Left colon (tissue), 2 donors: Measurements from ENCODE around the gene SNX30. TPM values are rescaled to one million over a fixed set of nuclear protein-coding genes. Genes with fewer than 3 reads are reported as not detected.

ENCODE experiments used
- ATAC-seq: fragments of 200-7000 bp; cut with Tn5 transposase; one replicate; pipeline ENCODE4 v1.9.1; 2020; ENCODE audit warnings: mild to moderate bottlenecking, moderate library complexity
- DNase-seq, 2 donors: peaks; one replicate each; pipeline ENCODE4 v3.0.0-alpha.2; 2020
- intact Hi-C, 2 donors: fragments of 100-400 bp; cut with DNase I in 1 of 2; cut with micrococcal nuclease in 1 of 2; formaldehyde crosslinking; loops; one replicate each; pipeline versions ENCODE4 v1.11.2 to v1.14.0; 2022; cut with DNase I, micrococcal nuclease
- total RNA-seq, 2 donors: library from RNA; stranded (reverse); fragmentation: NEBNext Ultra II Directional; extraction: Animal tissue kit (Norgen Biotek cat#: 25700); gene quantifications; one replicate each; pipeline ENCODE4 v1.2.1, GENCODE V29; 2021
- donor health status: DM: no; HTN: no; CAD: no.
- donor health status: DM: yes; HTN: yes; CAD: no.

SNX30 gene
- total RNA-seq, 2 donors from 2014 or later: 30.7 to 35.3 TPM

- ATAC-seq (no peak), DNase-seq (no peak)
- intact Hi-C loops: no loop called here
These were observed 96.2 kb downstream of the SNX30 start for GRCh38 chr9:112846528-112847488.

DNA sequence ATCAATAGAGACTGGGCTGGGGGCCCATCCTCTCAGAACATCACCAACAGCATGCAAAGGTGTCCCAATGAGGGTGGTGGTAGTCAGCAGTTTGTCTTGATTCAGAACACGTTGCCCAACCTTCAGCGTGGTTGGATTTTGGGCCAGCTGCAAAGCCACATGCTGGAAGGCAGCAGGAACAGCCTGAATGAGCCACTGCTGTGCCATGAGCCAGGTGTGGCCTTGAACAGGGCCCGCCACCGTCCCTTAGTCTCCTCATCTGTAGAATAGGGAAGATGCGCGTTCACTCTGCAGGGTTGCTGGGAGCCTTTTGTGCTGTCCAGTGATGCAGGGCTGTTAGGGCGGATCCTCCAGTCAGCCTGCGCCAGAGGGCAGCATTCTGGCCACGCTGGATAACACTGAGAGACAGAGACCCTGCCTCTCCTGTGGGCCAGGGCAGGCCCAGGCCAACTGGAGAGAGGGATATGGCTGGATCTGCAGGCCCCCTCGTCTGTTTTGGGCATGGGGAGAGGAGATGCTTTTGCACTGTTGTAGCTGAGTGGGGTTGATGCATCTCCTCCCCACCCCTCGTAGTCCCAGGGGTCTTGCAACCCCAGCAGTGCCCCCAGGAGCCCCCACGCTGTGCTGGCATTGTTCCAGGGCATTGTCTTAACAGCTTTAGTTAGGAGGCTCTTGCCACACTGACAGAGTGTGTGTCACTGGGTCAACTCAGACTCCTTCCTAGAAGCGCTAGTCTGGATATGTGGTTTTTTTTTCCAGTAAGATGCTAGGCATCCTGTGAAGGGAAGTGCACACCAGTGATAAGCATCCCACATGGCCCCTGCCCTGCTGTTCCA is 98.0 kb downstream of the SNX30 start:
- DNase-seq (no peak), ATAC-seq (no peak)
- intact Hi-C loops: no loop called here

- intact Hi-C loops: no loop called here
- ATAC-seq (no peak), DNase-seq (no peak)
These were observed 98.9 kb downstream of the SNX30 start for GRCh38 chr9:112849363-112849922.

GRCh38 chr9:112850840-112851239 is 100.3 kb downstream of the SNX30 start:
- DNase-seq (no peak), ATAC-seq (no peak)
- intact Hi-C loops: no loop called here

DNA sequence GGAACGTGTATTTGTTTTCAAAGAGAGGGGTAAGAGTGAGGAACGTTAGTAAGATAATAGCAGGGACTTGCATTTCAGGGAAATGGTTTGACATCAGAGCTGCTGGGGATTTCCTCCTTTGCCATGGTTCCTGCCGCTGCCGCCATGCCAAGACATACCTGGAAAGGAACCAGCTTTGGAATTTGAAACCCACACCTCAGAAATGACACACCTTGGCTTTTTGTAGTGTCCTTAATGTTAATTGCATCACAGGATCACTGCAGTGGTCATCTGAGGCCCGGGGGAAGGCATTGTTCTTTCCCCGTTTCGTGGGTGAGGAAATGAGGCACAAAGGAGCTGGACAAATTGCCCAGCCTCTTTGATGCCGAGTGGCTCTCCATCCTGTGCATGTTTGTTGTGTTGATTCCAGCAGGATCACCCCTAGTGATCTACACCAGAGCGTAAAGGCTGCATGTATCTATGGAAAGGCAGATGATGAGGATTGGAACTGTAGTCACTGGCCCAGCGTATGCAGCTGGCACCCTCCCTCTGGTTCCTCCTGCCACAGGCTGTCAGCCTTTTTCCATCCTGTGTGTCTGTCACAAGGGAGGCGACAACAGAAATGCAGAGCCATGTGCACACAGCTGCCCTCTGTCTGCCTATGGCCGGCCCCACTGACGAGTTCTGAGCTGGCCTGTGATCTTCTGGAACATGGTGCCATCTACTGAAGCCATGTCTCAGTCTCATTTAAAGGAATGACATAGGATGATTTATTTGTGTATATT is 102.4 kb downstream of the SNX30 start:
- ATAC-seq: no peak
- DNase-seq: no peak
- intact Hi-C loops: no loop called here

DNA sequence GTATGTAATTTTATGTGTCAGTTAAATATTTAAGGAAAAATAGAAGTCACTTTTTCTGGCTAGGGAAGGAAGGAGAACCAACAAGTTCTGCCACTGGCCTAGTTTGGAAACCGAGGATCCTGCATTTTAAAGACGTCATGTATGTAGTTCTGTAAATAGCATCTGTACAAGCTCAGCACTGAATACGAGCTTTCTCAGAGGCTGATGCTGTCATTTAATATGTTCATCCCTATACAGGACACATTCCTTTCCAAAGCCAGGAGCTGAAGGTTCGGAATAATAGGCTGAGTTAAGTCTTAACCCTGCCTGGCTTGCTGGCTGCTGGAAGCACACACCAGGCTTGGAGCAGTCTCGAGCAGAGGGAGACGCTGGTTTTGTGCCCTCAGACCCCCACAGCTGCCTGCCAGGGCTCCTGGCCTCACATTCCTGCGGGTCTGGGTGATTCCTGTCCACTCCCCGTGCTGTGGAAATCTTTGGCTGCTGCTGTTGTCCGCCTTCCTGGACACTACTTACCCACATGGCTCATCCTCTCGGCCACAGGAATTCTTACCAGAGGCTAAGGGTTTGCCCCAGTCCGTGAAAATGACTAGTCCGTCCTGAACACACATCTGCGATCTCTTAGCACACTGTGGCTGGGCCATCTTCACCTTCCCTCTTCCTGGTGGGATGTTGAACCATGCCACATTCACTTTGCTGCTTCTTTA is 103.5 kb downstream of the SNX30 start:
- intact Hi-C loops: no loop called here
- DNase-seq (peak in 1 of 2 donors; percentile 9), ATAC-seq (no peak)

GRCh38 chr9:112854657-112855056 is 104.1 kb downstream of the SNX30 start:
- intact Hi-C loops: no loop called here
- ATAC-seq: no peak
- peak in 1 of 2 donors; percentile 12 for DNase-seq

GRCh38 chr9:112856200-112856599 is 105.6 kb downstream of the SNX30 start:
- ATAC-seq (no peak), DNase-seq (peak in 1 of 2 donors; percentile 11)
- intact Hi-C loops: no loop called here

DNA sequence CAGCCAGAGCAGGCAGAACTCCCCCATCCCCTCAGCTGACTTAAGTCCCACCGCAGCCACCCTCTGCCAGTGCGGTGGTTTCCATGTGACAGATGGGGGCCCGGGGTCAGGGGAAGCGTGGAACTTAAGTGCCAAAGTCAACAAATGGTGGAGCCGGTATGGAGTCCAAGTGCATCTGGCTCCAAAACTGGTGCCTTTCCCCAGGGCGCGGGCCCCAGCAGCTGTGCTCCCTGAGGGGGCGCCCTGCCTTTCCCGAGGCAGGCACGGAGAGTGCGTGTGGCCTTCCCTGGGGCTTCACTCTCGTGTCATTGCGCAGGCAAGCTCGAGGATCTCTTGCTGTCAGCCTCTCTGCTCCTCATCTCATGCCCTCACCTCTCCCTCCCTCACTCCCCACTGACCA is 106.3 kb downstream of the SNX30 start:
- intact Hi-C loops: no loop called here
- DNase-seq (no peak), ATAC-seq (no peak)

DNA sequence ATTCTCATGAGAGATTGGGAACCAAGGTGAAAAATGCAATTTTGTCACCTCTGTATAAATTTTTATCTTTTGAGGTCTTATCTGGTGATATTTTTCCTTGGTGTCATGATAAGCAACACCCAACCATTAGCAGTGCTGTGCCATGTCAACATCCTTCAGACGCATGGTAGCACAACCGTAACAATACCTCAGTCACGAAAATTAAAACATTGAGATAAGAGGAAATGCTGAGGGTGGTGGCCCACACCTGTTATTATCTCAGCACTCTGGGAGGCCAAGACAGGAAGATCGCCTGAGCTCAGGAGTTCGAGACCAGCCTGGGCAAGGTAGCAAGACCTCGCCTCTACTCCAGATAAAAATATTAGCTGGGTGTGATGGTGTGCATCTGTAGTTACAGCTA is 107.4 kb downstream of the SNX30 start:
- ATAC-seq: no peak
- intact Hi-C loops: no loop called here
- DNase-seq: no peak

DNA sequence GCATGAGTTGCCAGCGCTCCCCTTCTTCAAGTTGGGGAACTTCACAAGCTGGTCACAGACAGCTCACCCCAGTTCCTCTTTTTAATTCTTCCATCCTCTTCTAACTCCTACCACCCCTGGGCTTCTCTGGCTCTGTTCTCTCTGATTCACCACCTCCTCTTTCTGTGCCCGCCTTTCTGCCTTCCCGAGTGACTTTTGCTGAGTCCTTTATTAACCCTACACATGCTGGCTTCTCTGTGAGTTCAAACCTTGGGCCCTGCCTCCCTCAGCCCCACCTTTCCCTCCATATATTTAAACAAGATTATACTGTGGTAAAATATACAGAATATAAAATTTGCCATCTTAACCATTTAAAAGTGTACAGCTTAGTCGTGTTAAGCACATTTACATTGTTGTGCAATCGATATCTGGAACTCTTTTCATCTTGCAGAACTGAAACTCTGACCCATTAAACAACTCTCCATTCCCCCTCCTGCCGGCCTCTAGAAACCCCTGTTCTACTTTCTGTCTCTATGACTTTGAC is 108.1 kb downstream of the SNX30 start:
- DNase-seq (no peak), ATAC-seq (no peak)
- intact Hi-C loops: no loop called here

GRCh38 chr9:112860451-112860850 is 109.9 kb downstream of the SNX30 start:
- DNase-seq (no peak), ATAC-seq (no peak)
- intact Hi-C loops: no loop called here

DNA sequence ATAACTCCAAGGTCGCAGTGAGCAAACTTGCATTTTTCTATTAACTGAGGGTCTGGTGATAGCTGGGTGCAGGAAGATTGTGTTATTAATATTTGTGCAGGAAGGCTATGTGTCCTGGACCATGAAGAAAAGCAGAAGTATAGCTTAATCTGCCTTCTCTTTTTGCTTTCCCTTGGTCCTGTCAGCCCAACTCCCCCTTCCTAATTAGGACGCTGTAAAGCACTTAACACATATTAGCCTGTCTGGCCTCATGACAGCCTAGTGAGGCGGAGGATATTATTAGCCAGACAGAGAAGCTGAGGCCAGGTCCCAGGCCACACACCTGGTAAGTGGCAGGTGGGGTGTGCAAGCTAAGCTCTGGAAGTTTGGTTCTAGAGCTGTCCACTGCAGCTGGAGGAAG is 110.6 kb downstream of the SNX30 start:
- ATAC-seq: no peak
- DNase-seq: no peak
- intact Hi-C loops: no loop called here

DNA sequence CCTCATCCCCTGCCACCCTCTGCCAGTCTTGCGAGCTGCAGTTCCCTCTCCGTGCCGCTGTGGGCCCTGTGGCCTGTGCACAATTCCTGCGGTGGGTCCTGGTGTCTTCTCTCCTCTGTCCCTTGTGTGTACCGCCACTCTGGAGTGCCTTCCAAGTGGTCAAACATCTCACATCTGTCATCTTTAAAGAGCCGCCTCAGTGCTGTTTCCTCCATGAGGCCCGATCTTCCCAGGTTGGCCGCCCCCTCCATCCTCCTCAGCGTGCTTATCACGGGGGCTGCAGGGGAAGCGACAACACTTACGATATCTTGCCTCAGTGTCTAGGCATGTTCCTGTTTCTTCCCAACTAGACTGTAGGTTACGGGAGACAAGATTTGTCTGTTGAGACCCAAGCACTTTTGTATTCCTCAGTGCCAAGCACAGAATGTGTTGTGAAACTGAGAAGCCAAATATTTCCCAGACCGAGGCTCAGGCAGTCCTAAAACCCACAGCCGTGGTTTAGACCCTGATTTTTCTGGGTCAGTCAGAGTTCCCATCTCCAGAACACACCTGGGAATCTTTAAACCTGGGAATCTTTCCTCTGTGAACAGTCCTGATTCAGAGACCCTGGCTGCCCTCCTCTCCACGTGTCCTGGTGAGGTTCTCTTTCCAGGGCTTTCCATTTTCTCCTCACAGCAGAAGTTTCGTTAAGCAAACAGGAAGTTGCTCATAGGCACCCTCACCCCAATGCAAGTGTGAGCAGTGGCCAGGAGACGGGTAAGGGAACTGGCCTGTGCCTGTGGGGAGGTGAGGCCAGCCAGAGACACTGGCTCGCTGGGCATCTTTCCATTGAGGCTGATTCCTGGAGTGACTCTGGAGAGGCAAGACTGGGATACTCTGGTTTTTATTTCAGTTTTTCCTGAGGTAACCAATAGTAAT is 111.3 kb downstream of the SNX30 start:
- intact Hi-C loops: no loop called here
- ATAC-seq (no peak), DNase-seq (no peak)

DNA sequence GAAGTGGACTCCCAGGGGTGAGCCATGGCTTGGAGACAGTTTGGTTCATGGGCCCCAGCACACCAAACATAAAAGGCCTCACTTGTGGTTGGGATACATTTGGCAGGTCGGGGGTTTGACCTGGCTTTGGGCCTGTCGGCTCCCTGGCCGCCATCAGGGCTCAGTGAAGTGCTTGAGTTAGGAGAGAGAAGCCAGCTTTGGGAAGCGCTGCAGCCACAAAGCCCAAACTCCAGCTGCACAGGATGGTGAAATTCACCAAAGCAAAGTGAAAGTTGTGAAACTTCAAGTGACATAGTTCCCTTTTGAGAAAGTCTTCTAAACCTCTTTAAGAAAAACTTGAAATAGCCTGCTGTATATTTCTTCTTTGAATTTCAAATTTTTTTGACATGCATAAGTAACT is 112.7 kb downstream of the SNX30 start:
- intact Hi-C loops: no loop called here
- no peak for ATAC-seq
- DNase-seq: no peak

GRCh38 chr9:112863746-112864145 is 113.2 kb downstream of the SNX30 start:
- ATAC-seq: no peak
- DNase-seq: no peak
- intact Hi-C loops: no loop called here

DNA sequence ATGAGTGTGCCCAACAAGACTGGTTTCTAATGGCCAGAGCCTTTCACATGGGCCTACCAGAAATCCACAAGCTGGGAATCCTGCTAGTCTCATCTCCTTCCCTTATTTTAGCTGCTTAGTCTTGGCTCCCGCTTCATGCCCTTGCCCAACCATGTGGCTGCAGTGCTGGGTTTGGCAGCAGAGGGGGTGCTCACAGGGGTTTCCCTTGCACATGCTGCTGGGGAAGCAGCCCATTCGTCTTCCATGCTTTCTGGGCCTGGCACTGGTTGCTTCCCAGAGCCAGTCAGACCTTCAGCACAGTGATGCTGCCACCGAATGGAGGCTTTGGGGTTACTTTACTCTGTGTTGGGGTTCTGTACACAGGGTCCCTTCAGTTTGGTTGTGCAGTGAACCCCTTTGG is 113.8 kb downstream of the SNX30 start:
- intact Hi-C loops: no loop called here
- ATAC-seq: no peak
- no peak for DNase-seq
